NCI-H2029 (cell line): ENCODE results near the gene AGPAT3.

ENCODE experiments used
- DNase-seq: peaks from one replicate; lab custom pipeline; 2025; lab: John Stamatoyannopoulos, UW

AGPAT3 gene

GRCh38 chr21:43923391-43923790 is 58.4 kb downstream of the AGPAT3 start:
- DNase-seq = no peak

- DNase-seq = no peak
Measured at GRCh38 chr21:43924421-43925095, 59.5 kb downstream of the AGPAT3 start.

- DNase-seq = no peak
Measured at GRCh38 chr21:43925096-43925481, 60.1 kb downstream of the AGPAT3 start.

- DNase-seq = no peak
Measured at GRCh38 chr21:43925609-43926008, 60.6 kb downstream of the AGPAT3 start.

GRCh38 chr21:43926196-43926595 is 61.2 kb downstream of the AGPAT3 start:
- DNase-seq = no peak

GRCh38 chr21:43927591-43928221 is 62.7 kb downstream of the AGPAT3 start:
- DNase-seq = no peak

GRCh38 chr21:43928222-43929125 is 63.5 kb downstream of the AGPAT3 start:
- DNase-seq = no peak

GRCh38 chr21:43929217-43929971 is 64.4 kb downstream of the AGPAT3 start:
- no peak for DNase-seq

- DNase-seq = no peak
Measured at GRCh38 chr21:43930074-43930847, 65.2 kb downstream of the AGPAT3 start.

- DNase-seq = no peak
Measured at GRCh38 chr21:43930848-43931375, 65.9 kb downstream of the AGPAT3 start.

- DNase-seq = no peak
Measured at GRCh38 chr21:43931489-43931888, 66.5 kb downstream of the AGPAT3 start.

GRCh38 chr21:43932005-43932404 is 67.0 kb downstream of the AGPAT3 start:
- no peak for DNase-seq

GRCh38 chr21:43933199-43933598 is 68.2 kb downstream of the AGPAT3 start:
- no peak for DNase-seq

- DNase-seq = no peak
Measured at GRCh38 chr21:43933680-43934079, 68.7 kb downstream of the AGPAT3 start.

GRCh38 chr21:43934116-43934515 is 69.1 kb downstream of the AGPAT3 start:
- DNase-seq = no peak

- no peak for DNase-seq
Measured at GRCh38 chr21:43934716-43935705, 70.0 kb downstream of the AGPAT3 start.

- DNase-seq = peak; percentile 25
Measured at GRCh38 chr21:43935711-43936110, 70.7 kb downstream of the AGPAT3 start.

- no peak for DNase-seq
Measured at GRCh38 chr21:43936247-43936967, 71.4 kb downstream of the AGPAT3 start.
